ENCODE results near the gene PSMD1.
A peak's percentile ranks its signal among the peaks of the same experiment; 100 is the strongest.
"Not testable (repeated sequence)": the region's sequence is repeated elsewhere in the genome, so short reads cannot be mapped to it uniquely, and the experiment has no call there.

Gene PSMD1

DNA sequence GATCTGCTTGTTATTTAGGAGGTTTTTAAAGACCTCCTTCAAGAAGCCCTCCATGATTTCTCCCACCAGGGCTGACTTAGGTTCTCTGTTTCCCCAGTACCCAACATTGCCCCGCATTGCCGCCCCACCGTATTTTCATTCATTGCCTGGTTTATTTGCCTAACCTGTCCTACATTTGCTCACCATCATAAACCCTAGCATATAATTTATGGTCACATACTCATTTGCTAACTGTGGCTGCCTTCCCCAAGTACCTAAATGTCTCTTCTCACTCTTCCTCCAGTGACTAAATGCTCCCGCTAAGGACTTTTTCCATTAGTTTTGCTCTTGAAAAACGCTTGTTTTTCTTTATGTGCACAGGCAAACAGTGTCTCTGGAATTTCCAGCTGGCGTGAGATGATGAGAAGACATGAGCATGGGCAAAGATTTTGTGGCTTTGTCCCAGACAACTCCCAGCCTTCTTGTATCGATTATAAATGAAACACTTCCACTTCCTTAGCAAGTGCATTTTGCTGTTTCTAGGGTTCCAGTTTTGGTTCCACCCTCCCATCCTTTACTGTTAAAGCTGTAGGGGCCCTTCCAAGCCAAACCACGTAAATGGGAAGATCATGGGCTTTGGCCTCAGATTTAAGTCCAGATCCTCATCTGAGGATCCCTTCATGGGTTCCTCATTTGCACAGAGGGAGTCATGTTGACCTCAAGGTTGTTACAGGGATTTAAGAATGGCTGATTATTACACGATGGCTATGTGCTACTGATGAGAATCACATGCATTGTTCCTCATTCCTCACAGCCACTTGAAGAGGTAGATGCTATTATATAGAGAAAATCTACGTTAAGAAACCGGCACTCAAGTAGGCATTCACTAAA is 120.7 kb downstream of the PSMD1 start:
- H3K9me2 ChIP-seq (replicated peaks; ENCODE audit: control insufficient read depth, low read length): no peaks in the 10 kb centered on the region
- H4K20me1 ChIP-seq (ENCODE audit: control insufficient read depth, insufficient read depth, low read depth, low read length): no peaks in the 10 kb centered on the region
- peaks cover 13% of the 10 kb centered on the region for H3K36me3 ChIP-seq (ENCODE audit: control insufficient read depth, low read length)
- H3K9me3 ChIP-seq (ENCODE audit: control insufficient read depth, insufficient read depth, low read length): no peaks in the 10 kb centered on the region
- peaks cover 52% of the 10 kb centered on the region for H3K4me1 ChIP-seq (ENCODE audit: control insufficient read depth, low read length)
- H3K27ac ChIP-seq (ENCODE audit: low read depth, low read length): no peak overlapping the region
- H3K4me2 ChIP-seq (ENCODE audit: low read length): no peak overlapping the region
- H3K27me3 ChIP-seq (ENCODE audit: control insufficient read depth, low read length): no peaks in the 10 kb centered on the region
- TF ChIP-seq, protein P1, sequence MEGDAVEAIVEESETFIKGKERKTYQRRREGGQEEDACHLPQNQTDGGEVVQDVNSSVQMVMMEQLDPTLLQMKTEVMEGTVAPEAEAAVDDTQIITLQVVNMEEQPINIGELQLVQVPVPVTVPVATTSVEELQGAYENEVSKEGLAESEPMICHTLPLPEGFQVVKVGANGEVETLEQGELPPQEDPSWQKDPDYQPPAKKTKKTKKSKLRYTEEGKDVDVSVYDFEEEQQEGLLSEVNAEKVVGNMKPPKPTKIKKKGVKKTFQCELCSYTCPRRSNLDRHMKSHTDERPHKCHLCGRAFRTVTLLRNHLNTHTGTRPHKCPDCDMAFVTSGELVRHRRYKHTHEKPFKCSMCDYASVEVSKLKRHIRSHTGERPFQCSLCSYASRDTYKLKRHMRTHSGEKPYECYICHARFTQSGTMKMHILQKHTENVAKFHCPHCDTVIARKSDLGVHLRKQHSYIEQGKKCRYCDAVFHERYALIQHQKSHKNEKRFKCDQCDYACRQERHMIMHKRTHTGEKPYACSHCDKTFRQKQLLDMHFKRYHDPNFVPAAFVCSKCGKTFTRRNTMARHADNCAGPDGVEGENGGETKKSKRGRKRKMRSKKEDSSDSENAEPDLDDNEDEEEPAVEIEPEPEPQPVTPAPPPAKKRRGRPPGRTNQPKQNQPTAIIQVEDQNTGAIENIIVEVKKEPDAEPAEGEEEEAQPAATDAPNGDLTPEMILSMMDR (IDR thresholded peaks at IDR 0.05; ENCODE audit: low read depth, low read length, poor library complexity, severe bottlenecking): no peak
- TF ChIP-seq EZH2phosphoT487 (IDR thresholded peaks at IDR 0.05; ENCODE audit: borderline replicate concordance, low read length): no peak
- H3K4me3 ChIP-seq (ENCODE audit: low read length): no peak overlapping the region
- H3K79me2 ChIP-seq (ENCODE audit: control insufficient read depth, low read length): no peaks in the 10 kb centered on the region
- H3F3A ChIP-seq (ENCODE audit: control insufficient read depth, insufficient read depth): peaks cover 7% of the 10 kb centered on the region; the same call in 1 of the 2 replicates

DNA sequence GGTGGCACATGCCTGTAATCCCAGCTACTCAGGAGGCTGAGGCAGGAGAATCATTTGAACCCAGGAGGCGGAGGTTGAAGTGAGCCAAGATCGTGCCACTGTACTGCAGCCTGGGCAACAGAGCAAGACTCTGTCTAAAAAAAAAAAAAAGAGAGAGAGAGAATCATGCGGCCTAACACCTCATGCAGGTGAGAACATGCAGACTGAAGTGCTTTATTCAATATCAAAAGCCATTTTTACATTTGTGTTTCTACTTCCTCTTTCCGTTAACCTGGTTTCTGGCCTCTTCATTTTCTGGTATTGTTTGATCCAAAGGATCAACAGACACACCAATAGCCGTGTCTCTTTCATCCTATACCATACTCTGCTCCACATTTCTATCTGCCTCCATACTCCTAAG is 122.1 kb downstream of the PSMD1 start:
- H3K27ac ChIP-seq (ENCODE audit: low read depth, low read length): peak overlapping the region; percentile 77
- H3K9me2 ChIP-seq (replicated peaks; ENCODE audit: control insufficient read depth, low read length); H3K27me3 ChIP-seq (ENCODE audit: control insufficient read depth, low read length); H3K36me3 ChIP-seq (ENCODE audit: control insufficient read depth, low read length); H3F3A ChIP-seq (ENCODE audit: control insufficient read depth, insufficient read depth); H4K20me1 ChIP-seq (ENCODE audit: control insufficient read depth, insufficient read depth, low read depth, low read length); H3K79me2 ChIP-seq (ENCODE audit: control insufficient read depth, low read length); H3K9me3 ChIP-seq (ENCODE audit: control insufficient read depth, insufficient read depth, low read length): not testable (repeated sequence)
- H3K4me2 ChIP-seq (ENCODE audit: low read length): peak overlapping the region; percentile 71
- peaks cover 54% of the 10 kb centered on the region for H3K4me1 ChIP-seq (ENCODE audit: control insufficient read depth, low read length)
- H3K4me3 ChIP-seq (ENCODE audit: low read length): peak overlapping the region; percentile 47

DNA sequence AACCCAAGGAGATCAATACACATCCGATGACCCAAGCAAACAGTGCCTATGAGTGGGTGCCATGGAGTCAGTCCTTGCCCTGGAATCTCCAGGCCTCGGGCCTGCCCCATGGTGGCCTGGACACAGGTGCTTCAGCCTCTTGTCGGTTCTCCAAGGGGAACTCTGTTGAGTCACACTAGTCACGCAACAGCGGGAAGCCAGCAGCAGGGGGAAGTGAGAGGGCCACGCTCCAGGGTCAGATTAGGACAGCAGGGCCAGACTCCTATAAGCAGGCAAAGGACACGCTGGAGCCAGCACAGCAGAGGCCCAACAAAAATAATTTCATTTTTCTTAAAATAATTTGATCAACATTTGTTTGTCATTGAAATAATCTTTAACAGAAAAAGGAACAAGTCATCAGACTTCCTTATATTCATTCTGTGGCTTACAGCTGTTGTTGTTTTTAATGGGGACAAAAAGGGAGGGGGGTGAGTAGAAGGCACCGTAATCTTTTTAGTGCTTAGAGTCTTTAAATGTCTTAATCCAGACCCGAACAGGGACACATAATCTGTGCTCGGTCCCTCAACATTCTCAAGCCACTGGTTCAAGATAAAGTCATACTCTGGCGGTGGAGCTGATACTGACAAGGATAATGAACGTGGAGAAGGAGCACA is 125.3 kb downstream of the PSMD1 start:
- peak overlapping the region; percentile 45; the same call in 1 of the 2 replicates for H3K4me3 ChIP-seq (ENCODE audit: low read length)
- H3K9me2 ChIP-seq (replicated peaks; ENCODE audit: control insufficient read depth, low read length): no peaks in the 10 kb centered on the region
- H3K4me1 ChIP-seq (ENCODE audit: control insufficient read depth, low read length): peaks cover 54% of the 10 kb centered on the region
- peak overlapping the region; percentile 67 for H3K4me2 ChIP-seq (ENCODE audit: low read length)
- H3K36me3 ChIP-seq (ENCODE audit: control insufficient read depth, low read length): no peaks in the 10 kb centered on the region
- no peaks in the 10 kb centered on the region for H3K79me2 ChIP-seq (ENCODE audit: control insufficient read depth, low read length)
- peak overlapping the region; percentile 77 for H3K27ac ChIP-seq (ENCODE audit: low read depth, low read length)
- H3K9me3 ChIP-seq (ENCODE audit: control insufficient read depth, insufficient read depth, low read length): no peaks in the 10 kb centered on the region
- peaks cover 7% of the 10 kb centered on the region; the same call in 1 of the 2 replicates for H3F3A ChIP-seq (ENCODE audit: control insufficient read depth, insufficient read depth)
- no peaks in the 10 kb centered on the region for H3K27me3 ChIP-seq (ENCODE audit: control insufficient read depth, low read length)
- H4K20me1 ChIP-seq (ENCODE audit: control insufficient read depth, insufficient read depth, low read depth, low read length): no peaks in the 10 kb centered on the region
- TF ChIP-seq, protein P1 (IDR thresholded peaks at IDR 0.05; ENCODE audit: low read depth, low read length, poor library complexity, severe bottlenecking): no peak
- no peak for TF ChIP-seq EZH2phosphoT487 (IDR thresholded peaks at IDR 0.05; ENCODE audit: borderline replicate concordance, low read length)

GRCh38 chr2:231182513-231182899 is 125.8 kb downstream of the PSMD1 start:
- TF ChIP-seq, protein P1 (IDR thresholded peaks at IDR 0.05; ENCODE audit: low read depth, low read length, poor library complexity, severe bottlenecking): no peak
- TF ChIP-seq EZH2phosphoT487 (IDR thresholded peaks at IDR 0.05; ENCODE audit: borderline replicate concordance, low read length): no peak
- H3K79me2 ChIP-seq (ENCODE audit: control insufficient read depth, low read length): no peaks in the 10 kb centered on the region
- peak overlapping the region; percentile 67 for H3K4me2 ChIP-seq (ENCODE audit: low read length)
- peaks cover 3% of the 10 kb centered on the region; the same call in 1 of the 2 replicates for H3K27me3 ChIP-seq (ENCODE audit: control insufficient read depth, low read length)
- no peaks in the 10 kb centered on the region for H3K36me3 ChIP-seq (ENCODE audit: control insufficient read depth, low read length)
- peak overlapping the region; percentile 77 for H3K27ac ChIP-seq (ENCODE audit: low read depth, low read length)
- H3K9me3 ChIP-seq (ENCODE audit: control insufficient read depth, insufficient read depth, low read length): no peaks in the 10 kb centered on the region
- peaks cover 51% of the 10 kb centered on the region for H3K4me1 ChIP-seq (ENCODE audit: control insufficient read depth, low read length)
- no peaks in the 10 kb centered on the region for H4K20me1 ChIP-seq (ENCODE audit: control insufficient read depth, insufficient read depth, low read depth, low read length)
- no peaks in the 10 kb centered on the region for H3K9me2 ChIP-seq (replicated peaks; ENCODE audit: control insufficient read depth, low read length)
- H3K4me3 ChIP-seq (ENCODE audit: low read length): no peak overlapping the region; the same call in 1 of the 2 replicates
- peaks cover 3% of the 10 kb centered on the region; the same call in 1 of the 2 replicates for H3F3A ChIP-seq (ENCODE audit: control insufficient read depth, insufficient read depth)
